OCI-LY3 (cell line): ENCODE results near the gene VHLL.

ENCODE experiments used
- CTCF ChIP-seq: fragments of 200-600, 300-600 bp; sonication (generic); IDR thresholded peaks from 2 replicates; pipeline ENCODE4 v1.5.1; 2014; ENCODE audit warnings: antibody characterized with exemption, low read length, low read depth
- EZH2phosphoT487 ChIP-seq: fragments of 200-600 bp; shearing (Covaris generic); IDR thresholded peaks from 2 replicates; pipeline ENCODE4 v1.6.1; 2018; ENCODE audit warnings: antibody characterized with exemption, mixed run types, low read depth

- TF ChIP-seq CTCF (no peak), EZH2phosphoT487 (no peak)
Observed at GRCh38 chr1:156268336-156268735, 30.8 kb downstream of the VHLL start.
